ENCODE measurements around the gene SPEM1. TPM values are rescaled to one million over a fixed set of nuclear protein-coding genes. Genes with fewer than 3 reads are reported as not detected.

SPEM1 gene
- total and polyA plus RNA-seq, 2 of the 13 experiments (the other 11 are each of a cell fraction or from before 2014, with no cell fraction given), result not detected

GRCh38 chr17:7439462-7440112 is 19.5 kb downstream of the SPEM1 start, which contains the start of gene FGF11 (continued):
- TF ChIP-seq MAZ (IDR thresholded peaks at IDR 0.05; ENCODE audit: borderline replicate concordance, low read depth, low read length), result no peak
- TF ChIP-seq MAZ (CRISPR knock-in tag; IDR thresholded peaks at IDR 0.05; ENCODE audit: low read depth), result no peak
- TF ChIP-seq ATF3 (CRISPR knock-in tag; IDR thresholded peaks at IDR 0.05), result 0 out of 2 replicates have a peak, but pooled peaks have one; percentile 10
- no peak for TF ChIP-seq ZNF580 (CRISPR knock-in tag; IDR thresholded peaks at IDR 0.05; ENCODE audit: borderline replicate concordance, low read depth)
- no peak for TF ChIP-seq KMT2A (CRISPR knock-in tag; IDR thresholded peaks at IDR 0.05)
- peak; percentile 14; the same call in 1 of the 2 replicates for TF ChIP-seq KAT8 (CRISPR knock-in tag; IDR thresholded peaks at IDR 0.05)
- peak; percentile 57; the same call in 1 of the 2 replicates for TF ChIP-seq ZBTB7B (CRISPR knock-in tag; IDR thresholded peaks at IDR 0.05)
- peak; percentile 33; the same call in 1 of the 2 replicates for TF ChIP-seq ZNF574 (CRISPR knock-in tag; IDR thresholded peaks at IDR 0.05)
- 0 out of 2 replicates have a peak, but pooled peaks have one; percentile 15 for TF ChIP-seq TFDP1 (CRISPR knock-in tag; IDR thresholded peaks at IDR 0.05; ENCODE audit: borderline replicate concordance)
- no peak for TF ChIP-seq NFIB (CRISPR knock-in tag; IDR thresholded peaks at IDR 0.05; ENCODE audit: borderline replicate concordance)
- TF ChIP-seq AGO2 (optimal IDR thresholded peaks at IDR 0.05; ENCODE audit: low read depth, low read length), result peak; percentile 53
- peak; percentile 48; the same call in 1 of the 2 replicates for TF ChIP-seq KDM2A (CRISPR knock-in tag; IDR thresholded peaks at IDR 0.05; ENCODE audit: borderline replicate concordance, low read depth)
- 0 out of 2 replicates have a peak, but pooled peaks have one; percentile 13 for TF ChIP-seq RXRB (CRISPR knock-in tag; IDR thresholded peaks at IDR 0.05; ENCODE audit: borderline replicate concordance)
